Measurements from ENCODE around the gene ELF1.

ELF1 gene

DNA sequence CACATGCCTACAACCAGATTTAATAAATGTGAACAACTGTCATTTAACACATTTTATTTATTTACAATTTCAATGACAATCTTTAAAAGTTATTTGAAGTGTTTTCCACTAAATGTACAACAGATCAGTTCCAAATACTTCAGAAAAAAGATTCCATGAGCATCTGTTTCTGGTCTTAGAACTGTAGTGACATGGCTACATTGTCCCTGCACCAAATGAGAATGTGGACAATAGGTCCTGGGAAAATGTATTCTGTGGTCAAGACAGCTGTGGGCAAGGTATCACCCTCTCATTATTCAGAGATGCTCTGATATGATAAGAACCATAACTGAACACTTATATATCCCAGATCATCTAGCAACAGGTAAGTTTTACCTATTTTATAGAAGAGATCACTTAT is 43.7 kb downstream of the ELF1 start:
- TF ChIP-seq SIN3A (IDR thresholded peaks at IDR 0.05; ENCODE audit: borderline replicate concordance, insufficient read depth, low read length) (no peak), POLR2AphosphoS5 (IDR thresholded peaks at IDR 0.05; ENCODE audit: low read depth, low read length) (no peak), FOXP2 (optimal IDR thresholded peaks at IDR 0.05; ENCODE audit: borderline replicate concordance, extremely low read depth, extremely low read length, insufficient read depth) (no peak), TAF1 (IDR thresholded peaks at IDR 0.05; ENCODE audit: borderline replicate concordance, insufficient read depth, low read length) (no peak)
- TF ChIP-seq, protein P1, sequence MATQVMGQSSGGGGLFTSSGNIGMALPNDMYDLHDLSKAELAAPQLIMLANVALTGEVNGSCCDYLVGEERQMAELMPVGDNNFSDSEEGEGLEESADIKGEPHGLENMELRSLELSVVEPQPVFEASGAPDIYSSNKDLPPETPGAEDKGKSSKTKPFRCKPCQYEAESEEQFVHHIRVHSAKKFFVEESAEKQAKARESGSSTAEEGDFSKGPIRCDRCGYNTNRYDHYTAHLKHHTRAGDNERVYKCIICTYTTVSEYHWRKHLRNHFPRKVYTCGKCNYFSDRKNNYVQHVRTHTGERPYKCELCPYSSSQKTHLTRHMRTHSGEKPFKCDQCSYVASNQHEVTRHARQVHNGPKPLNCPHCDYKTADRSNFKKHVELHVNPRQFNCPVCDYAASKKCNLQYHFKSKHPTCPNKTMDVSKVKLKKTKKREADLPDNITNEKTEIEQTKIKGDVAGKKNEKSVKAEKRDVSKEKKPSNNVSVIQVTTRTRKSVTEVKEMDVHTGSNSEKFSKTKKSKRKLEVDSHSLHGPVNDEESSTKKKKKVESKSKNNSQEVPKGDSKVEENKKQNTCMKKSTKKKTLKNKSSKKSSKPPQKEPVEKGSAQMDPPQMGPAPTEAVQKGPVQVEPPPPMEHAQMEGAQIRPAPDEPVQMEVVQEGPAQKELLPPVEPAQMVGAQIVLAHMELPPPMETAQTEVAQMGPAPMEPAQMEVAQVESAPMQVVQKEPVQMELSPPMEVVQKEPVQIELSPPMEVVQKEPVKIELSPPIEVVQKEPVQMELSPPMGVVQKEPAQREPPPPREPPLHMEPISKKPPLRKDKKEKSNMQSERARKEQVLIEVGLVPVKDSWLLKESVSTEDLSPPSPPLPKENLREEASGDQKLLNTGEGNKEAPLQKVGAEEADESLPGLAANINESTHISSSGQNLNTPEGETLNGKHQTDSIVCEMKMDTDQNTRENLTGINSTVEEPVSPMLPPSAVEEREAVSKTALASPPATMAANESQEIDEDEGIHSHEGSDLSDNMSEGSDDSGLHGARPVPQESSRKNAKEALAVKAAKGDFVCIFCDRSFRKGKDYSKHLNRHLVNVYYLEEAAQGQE (IDR thresholded peaks at IDR 0.05; ENCODE audit: insufficient read depth in 1 of 2, low read depth in 2 of 2, low read length in 2 of 2): no peak

DNA sequence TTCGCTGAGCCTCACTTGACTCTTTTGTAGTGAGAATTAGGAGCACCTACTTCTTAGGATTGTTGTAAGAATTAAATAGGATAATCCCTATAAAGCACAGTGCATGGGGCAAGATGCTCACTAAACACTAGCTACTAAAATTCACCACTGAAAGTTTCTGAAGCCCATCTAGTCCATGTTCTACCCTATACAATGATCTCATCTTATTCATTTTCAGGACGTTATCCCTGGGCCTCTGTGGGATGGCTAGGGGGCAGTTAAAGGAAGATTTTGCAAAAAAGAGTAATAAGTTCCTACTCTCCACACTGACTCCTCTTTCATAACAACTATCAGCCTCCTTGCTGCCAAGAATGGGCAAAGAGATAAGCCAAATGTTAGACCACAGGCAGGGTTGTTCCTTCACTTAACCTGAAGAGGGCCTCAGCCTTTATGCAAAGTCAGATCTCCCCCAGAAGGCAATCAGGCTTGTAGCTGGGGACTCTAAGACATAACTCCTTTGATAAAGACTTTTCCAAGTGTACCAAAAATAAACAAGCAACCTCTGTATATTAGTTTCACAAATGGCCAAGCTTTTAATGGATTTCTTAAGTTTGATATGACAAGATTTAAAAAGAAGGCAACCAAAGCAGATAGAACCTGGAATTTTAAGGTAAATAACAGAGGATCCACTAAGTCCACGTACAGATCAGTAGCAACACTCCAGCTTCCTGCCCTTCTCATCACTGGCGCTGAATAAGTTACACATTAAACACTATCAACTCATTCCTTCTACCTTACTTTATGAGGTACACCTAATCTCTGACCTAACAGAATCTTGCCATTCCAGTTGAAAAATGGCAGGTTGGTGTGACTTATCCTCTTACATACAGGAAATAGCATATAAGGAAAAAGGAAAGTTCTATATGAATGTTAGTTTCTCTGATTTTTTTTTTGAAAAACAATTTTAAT is 44.4 kb downstream of the ELF1 start:
- TF ChIP-seq FOXP2 (optimal IDR thresholded peaks at IDR 0.05; ENCODE audit: borderline replicate concordance, extremely low read depth, extremely low read length, insufficient read depth): no peak
- no peak for TF ChIP-seq POLR2AphosphoS5 (IDR thresholded peaks at IDR 0.05; ENCODE audit: low read depth, low read length)
- TF ChIP-seq, protein P1 (IDR thresholded peaks at IDR 0.05; ENCODE audit: insufficient read depth in 1 of 2, low read depth in 2 of 2, low read length in 2 of 2): no peak
- TF ChIP-seq SIN3A (IDR thresholded peaks at IDR 0.05; ENCODE audit: borderline replicate concordance, insufficient read depth, low read length): no peak
- TF ChIP-seq TAF1 (IDR thresholded peaks at IDR 0.05; ENCODE audit: borderline replicate concordance, insufficient read depth, low read length): no peak

DNA sequence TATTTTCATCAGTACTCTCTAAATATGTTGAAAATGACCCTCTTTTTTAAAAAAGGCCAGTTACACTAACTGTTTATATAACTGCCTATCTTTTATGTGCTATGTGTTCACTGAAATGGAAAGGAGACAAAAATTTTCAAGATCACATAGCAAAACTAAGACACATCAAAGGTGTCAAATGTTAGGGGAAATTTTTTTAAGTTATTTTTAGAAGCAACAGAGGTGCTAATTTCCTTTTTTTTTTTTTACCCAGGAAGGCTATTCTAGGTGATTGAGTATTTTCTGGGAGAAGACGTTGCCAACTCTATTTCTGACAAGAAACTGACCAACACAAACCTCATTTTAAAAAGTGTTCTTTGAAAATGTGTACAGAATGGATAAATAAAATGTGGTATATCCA is 45.7 kb downstream of the ELF1 start:
- TF ChIP-seq POLR2AphosphoS5 (IDR thresholded peaks at IDR 0.05; ENCODE audit: low read depth, low read length) (no peak), FOXP2 (optimal IDR thresholded peaks at IDR 0.05; ENCODE audit: borderline replicate concordance, extremely low read depth, extremely low read length, insufficient read depth) (no peak), TAF1 (IDR thresholded peaks at IDR 0.05; ENCODE audit: borderline replicate concordance, insufficient read depth, low read length) (no peak), SIN3A (IDR thresholded peaks at IDR 0.05; ENCODE audit: borderline replicate concordance, insufficient read depth, low read length) (no peak)
- TF ChIP-seq, protein P1 (IDR thresholded peaks at IDR 0.05; ENCODE audit: insufficient read depth in 1 of 2, low read depth in 2 of 2, low read length in 2 of 2): no peak

DNA sequence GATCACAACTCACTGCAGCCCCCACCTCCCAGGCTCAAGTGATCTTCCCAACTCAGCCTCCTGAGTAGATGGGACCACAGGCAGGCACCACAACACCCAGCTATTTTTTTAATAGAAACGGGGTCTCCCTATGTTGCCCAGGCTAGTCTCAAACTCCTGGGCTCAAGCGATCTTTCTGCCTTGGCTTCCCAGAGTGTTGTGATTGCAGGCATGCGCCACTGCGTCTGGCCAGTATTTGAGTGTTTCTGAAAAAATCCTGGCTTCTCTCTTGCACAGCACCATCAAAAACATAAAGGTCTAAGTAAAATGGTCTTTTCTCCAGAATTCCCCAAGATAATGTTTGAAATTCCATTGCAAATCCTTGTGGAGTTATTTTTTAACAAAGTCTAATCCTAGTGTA is 47.8 kb downstream of the ELF1 start:
- TF ChIP-seq SIN3A (IDR thresholded peaks at IDR 0.05; ENCODE audit: borderline replicate concordance, insufficient read depth, low read length) (no peak), POLR2AphosphoS5 (IDR thresholded peaks at IDR 0.05; ENCODE audit: low read depth, low read length) (no peak), TAF1 (IDR thresholded peaks at IDR 0.05; ENCODE audit: borderline replicate concordance, insufficient read depth, low read length) (no peak), FOXP2 (optimal IDR thresholded peaks at IDR 0.05; ENCODE audit: borderline replicate concordance, extremely low read depth, extremely low read length, insufficient read depth) (no peak)
- TF ChIP-seq, protein P1 (IDR thresholded peaks at IDR 0.05; ENCODE audit: insufficient read depth in 1 of 2, low read depth in 2 of 2, low read length in 2 of 2): no peak
